KBM-7 (cell line): ENCODE results near the gene SPRN.
A peak's percentile ranks its signal among the peaks of the same experiment; 100 is the strongest.
"Not testable (repeated sequence)": the region's sequence is repeated elsewhere in the genome, so short reads cannot be mapped to it uniquely, and the experiment has no call there.

Source experiments
- DNase-seq: peaks from one replicate; pipeline ENCODE4 v3.0.0-alpha.2; 2015
- in situ Hi-C: fragments of 300-500 bp; cut with MboI; formaldehyde crosslinking; loops from 2 replicates; pipeline ENCODE4 v1.14.3; 2020; ENCODE audit warnings: low sequenced_read_pairs, low pct_unique_long_range_greater_than_20kb, mixed read lengths

SPRN gene

GRCh38 chr10:133393401-133394063, 30.9 kb downstream of the SPRN start:
- in situ Hi-C loops: no loop called here
- DNase-seq: no peak

GRCh38 chr10:133391761-133392518, 32.5 kb downstream of the SPRN start:
- no peak for DNase-seq
- in situ Hi-C loops: no loop called here

- in situ Hi-C loops: no loop called here
- DNase-seq: no peak
These were observed 33.2 kb downstream of the SPRN start for GRCh38 chr10:133391249-133391635.

- no peak for DNase-seq
These were observed 33.7 kb downstream of the SPRN start for GRCh38 chr10:133390597-133391248.

GRCh38 chr10:133388973-133389818, 35.2 kb downstream of the SPRN start:
- peak; percentile 66 for DNase-seq
- in situ Hi-C loops: no loop called here

More at GRCh38 chr10:133390597-133391248, 33.7 kb downstream of the SPRN start:
- in situ Hi-C loops: no loop called here

GRCh38 chr10:133388236-133388972, 36.0 kb downstream of the SPRN start:
- in situ Hi-C loops: no loop called here

GRCh38 chr10:133386951-133387350, 37.5 kb downstream of the SPRN start:
- DNase-seq, in situ Hi-C loops: not testable (repeated sequence)

More at GRCh38 chr10:133388236-133388972, 36.0 kb downstream of the SPRN start:
- DNase-seq: peak; percentile 55

- in situ Hi-C loops: no loop called here
- DNase-seq: no peak
These were observed 39.2 kb downstream of the SPRN start for GRCh38 chr10:133385214-133385613.

- in situ Hi-C loops: no loop called here
- no peak for DNase-seq
These were observed 40.4 kb downstream of the SPRN start for GRCh38 chr10:133384071-133384470.

GRCh38 chr10:133383551-133383950, 40.9 kb downstream of the SPRN start:
- in situ Hi-C loops: no loop called here
- no peak for DNase-seq

GRCh38 chr10:133381036-133381435, 43.4 kb downstream of the SPRN start:
- in situ Hi-C loops: no loop called here
- no peak for DNase-seq

GRCh38 chr10:133379801-133380666, 44.4 kb downstream of the SPRN start:
- no peak for DNase-seq
- in situ Hi-C loops: no loop called here

GRCh38 chr10:133379152-133379800, 45.1 kb downstream of the SPRN start, which contains the start of gene PAOX:
Gene PAOX, plus strand, starts transcription at chr10:133379262. Its CDS starts 55 bp downstream, at chr10:133379317.
- no peak for DNase-seq
- in situ Hi-C loops: no loop called here

- DNase-seq: peak; percentile 20
- in situ Hi-C loops: no loop called here
These were observed 46.0 kb downstream of the SPRN start for GRCh38 chr10:133378251-133379096.

- no peak for DNase-seq
- in situ Hi-C loops: no loop called here
These were observed 46.6 kb downstream of the SPRN start for GRCh38 chr10:133377818-133378250.
